PC-9 (cell line): ENCODE results near the gene CACNB4. TPM values are rescaled to one million over a fixed set of nuclear protein-coding genes. Genes with fewer than 3 reads are reported as not detected.

Experiments used
- BruUV-seq: library from RNA; stranded (reverse); fragments of 400-500 nt; replicated peaks from 2 replicates; lab custom pipeline; 2021; lab: Mats Ljungman, UMichigan
- CTCF ChIA-PET: fragments of 300-600 bp; sonication (Branson Sonifier 250); formaldehyde crosslinking; loops from one replicate; lab custom pipeline; 2022; ENCODE audit warnings: antibody characterized with exemption; lab: Charles Lee
- POLR2A ChIA-PET: fragments of 300-600 bp; sonication (Branson Sonifier 250); formaldehyde crosslinking; loops from one replicate; lab custom pipeline; 2022; ENCODE audit warnings: antibody characterized with exemption; ENCODE audit not compliant: unreplicated experiment; lab: Charles Lee
- DNase-seq, 2 experiments: peaks; one replicate each; pipeline versions ENCODE4 v3.0.0 to v3.0.0-alpha.2; 2015 to 2022; ENCODE audit warnings: mixed read lengths in 1 of 2
- H2AFZ ChIP-seq: fragments of 200-600 bp; sonication (generic); 2 replicates; pipeline ENCODE4 v1.8.1; 2017; ENCODE audit warnings: antibody characterized with exemption
- H3F3A ChIP-seq: fragments of 200-600 bp; sonication (generic); 2 replicates; pipeline ENCODE4 v1.8.1; 2017; ENCODE audit warnings: antibody characterized with exemption, mild to moderate bottlenecking, low read depth; ENCODE audit not compliant: insufficient read depth
- H3K27ac ChIP-seq: fragments of 200-600 bp; sonication (generic); 2 replicates; pipeline ENCODE4 v1.6.1; 2016; ENCODE audit warnings: mixed run types
- H3K27me3 ChIP-seq: fragments of 200-600 bp; sonication (generic); 2 replicates; pipeline ENCODE4 v1.6.1; 2016; ENCODE audit warnings: low read depth, mixed run types; ENCODE audit not compliant: insufficient read depth
- H3K36me3 ChIP-seq: fragments of 200-600 bp; sonication (generic); 2 replicates; pipeline ENCODE4 v1.6.1; 2016; ENCODE audit warnings: low read depth, mixed run types
- H3K4me1 ChIP-seq: fragments of 200-600 bp; sonication (generic); replicated peaks from 2 replicates; pipeline ENCODE4 v1.6.1; 2016; ENCODE audit warnings: mixed run types; ENCODE audit not compliant: insufficient read depth
- H3K4me2 ChIP-seq: fragments of 200-600 bp; sonication (generic); 2 replicates; pipeline ENCODE4 v1.6.1; 2017; ENCODE audit warnings: mixed run types
- H3K4me3 ChIP-seq: fragments of 200-600 bp; sonication (generic); 2 replicates; pipeline ENCODE4 v1.6.1; 2016; ENCODE audit warnings: mixed run types
- H3K79me2 ChIP-seq: fragments of 200-600 bp; sonication (generic); 2 replicates; pipeline ENCODE4 v1.6.1; 2017; ENCODE audit warnings: low read depth, mixed run types
- H3K9me2 ChIP-seq: fragments of 200-600 bp; sonication (generic); 2 replicates; pipeline ENCODE4 v1.8.1; 2017; ENCODE audit warnings: mild to moderate bottlenecking; ENCODE audit not compliant: insufficient read depth
- H3K9me3 ChIP-seq: fragments of 200-600 bp; sonication (generic); 2 replicates; pipeline ENCODE4 v1.8.1; 2016; ENCODE audit warnings: low read depth; ENCODE audit not compliant: insufficient read depth
- H4K20me1 ChIP-seq: fragments of 200-600 bp; sonication (generic); 2 replicates; pipeline ENCODE4 v1.8.1; 2017; ENCODE audit not compliant: insufficient read depth
- CTCF ChIP-seq: fragments of 200-600 bp; sonication (generic); conservative IDR thresholded peaks from 2 replicates; pipeline ENCODE4 v1.6.1; 2017; ENCODE audit warnings: mixed run types, antibody characterized with exemption, mild to moderate bottlenecking, moderate library complexity
- EZH2 ChIP-seq: fragments of 200-600 bp; sonication (generic); IDR thresholded peaks from 2 replicates; pipeline ENCODE4 v1.8.0; 2017; ENCODE audit warnings: antibody characterized with exemption, low read depth
- intact Hi-C: fragments of 100-400 bp; cut with micrococcal nuclease; formaldehyde crosslinking; loops from one replicate; pipeline ENCODE4 v1.10.0; 2022; ENCODE audit not compliant: unreplicated experiment
- total RNA-seq: library from RNA; stranded (reverse); gene quantifications from 2 replicates; pipeline ENCODE4 v1.2.3, GENCODE V29; 2021

CACNB4 gene
- total RNA-seq, 1 experiment from 2014 or later, result 0.98 TPM

DNA sequence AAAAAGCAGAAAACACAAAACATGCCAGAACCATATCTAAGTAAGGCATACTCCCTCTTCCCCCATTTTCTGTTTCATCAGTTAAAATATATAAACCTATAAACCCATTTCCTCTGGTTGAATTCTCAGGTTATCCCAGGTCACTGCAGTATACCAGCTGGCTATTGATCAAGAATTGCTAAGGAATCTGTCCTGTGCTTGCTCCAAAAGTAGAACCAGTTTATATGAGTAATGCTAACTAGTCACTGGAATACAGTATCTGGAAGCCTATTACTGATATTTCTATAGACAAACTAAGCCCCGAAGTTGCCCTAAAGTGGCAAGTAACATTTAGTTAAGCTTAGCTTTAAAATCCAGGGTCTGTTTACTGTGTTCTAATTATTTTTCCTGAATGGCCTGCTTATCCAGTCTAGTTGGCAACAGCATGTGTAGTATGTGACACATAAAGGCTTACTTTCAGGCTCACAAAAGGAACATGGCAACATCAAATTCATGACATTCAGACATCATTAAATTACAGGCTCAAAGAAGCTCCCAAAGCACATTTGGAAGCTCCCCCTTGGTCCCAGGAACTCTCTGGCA, 167.7 kb downstream of the CACNB4 start:
- BruUV-seq, result no TSS peak
- no peaks in the 10 kb centered on the region for H3K79me2 ChIP-seq
- ChIA-PET POLR2A (no interaction called here), CTCF (no interaction called here)
- no peak overlapping the region for H3K4me2 ChIP-seq
- peaks cover 7% of the 10 kb centered on the region; the same call in 1 of the 2 replicates for H3K4me1 ChIP-seq
- no peaks in the 10 kb centered on the region for H3K36me3 ChIP-seq
- no peaks in the 10 kb centered on the region for H4K20me1 ChIP-seq
- H3K27ac ChIP-seq, result no peak overlapping the region
- no peak for DNase-seq
- intact Hi-C loops, result no loop called here
- no peak for TF ChIP-seq EZH2
- no peak for TF ChIP-seq CTCF
- H2AFZ ChIP-seq, result no peak overlapping the region
- 0 out of 2 replicates have a peak, but pooled peaks cover 5% of the 10 kb centered on the region for H3K27me3 ChIP-seq
- H3K9me3 ChIP-seq, result no peaks in the 10 kb centered on the region
- H3F3A ChIP-seq, result peaks cover 7% of the 10 kb centered on the region; the same call in 1 of the 2 replicates
- no peak overlapping the region for H3K4me3 ChIP-seq
- no peaks in the 10 kb centered on the region for H3K9me2 ChIP-seq

DNA sequence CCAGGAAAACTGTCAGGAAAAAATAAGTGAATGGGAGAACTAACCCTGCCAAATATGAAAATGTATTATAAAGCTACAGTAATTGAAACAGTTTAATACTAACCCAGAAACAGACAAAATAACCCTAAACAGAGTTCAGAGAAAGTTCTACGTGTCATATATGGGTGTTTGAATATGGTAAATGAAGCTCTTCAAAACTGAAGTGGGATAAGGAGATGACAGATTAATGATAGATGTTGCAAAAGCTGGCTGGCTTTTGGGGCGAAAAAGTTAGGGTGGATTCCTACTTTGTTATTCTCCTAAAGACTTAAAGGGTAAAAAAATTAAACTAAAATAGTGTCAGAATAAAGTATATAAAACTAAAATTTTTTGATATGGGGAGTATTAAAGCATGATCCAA, 168.8 kb downstream of the CACNB4 start:
- no TSS peak for BruUV-seq
- no peak overlapping the region for H2AFZ ChIP-seq
- ChIA-PET POLR2A (no interaction called here), CTCF (no interaction called here)
- H3K9me3 ChIP-seq, result no peaks in the 10 kb centered on the region
- H3K4me1 ChIP-seq, result peaks cover 7% of the 10 kb centered on the region; the same call in 1 of the 2 replicates
- H3K27ac ChIP-seq, result no peak overlapping the region
- no peaks in the 10 kb centered on the region for H3K27me3 ChIP-seq
- TF ChIP-seq EZH2, result no peak
- TF ChIP-seq CTCF, result no peak
- intact Hi-C loops, result no loop called here
- no peak overlapping the region for H3K4me3 ChIP-seq
- H3K36me3 ChIP-seq, result no peaks in the 10 kb centered on the region
- no peaks in the 10 kb centered on the region for H3K9me2 ChIP-seq
- H3K79me2 ChIP-seq, result no peaks in the 10 kb centered on the region
- H3K4me2 ChIP-seq, result no peak overlapping the region
- no peak for DNase-seq
- peaks cover 7% of the 10 kb centered on the region; the same call in 1 of the 2 replicates for H3F3A ChIP-seq
- no peaks in the 10 kb centered on the region for H4K20me1 ChIP-seq

GRCh38 chr2:151928380-151928779, 170.5 kb downstream of the CACNB4 start:
- peaks cover 7% of the 10 kb centered on the region; the same call in 1 of the 2 replicates for H3K4me1 ChIP-seq
- no peaks in the 10 kb centered on the region for H3K79me2 ChIP-seq
- H3K27me3 ChIP-seq, result no peaks in the 10 kb centered on the region
- BruUV-seq, result no TSS peak
- POLR2A ChIA-PET, result no interaction called here
- H3F3A ChIP-seq, result peaks cover 7% of the 10 kb centered on the region; the same call in 1 of the 2 replicates
- no peak overlapping the region for H3K4me3 ChIP-seq
- no peaks in the 10 kb centered on the region for H3K36me3 ChIP-seq
- TF ChIP-seq CTCF, result no peak
- TF ChIP-seq EZH2, result no peak
- CTCF ChIA-PET, result no interaction called here
- peak overlapping the region; percentile 43 for H3K4me2 ChIP-seq
- intact Hi-C loops, result no loop called here
- peak in 1 of 2 experiments; percentile 87 for DNase-seq
- no peaks in the 10 kb centered on the region for H3K9me3 ChIP-seq
- no peak overlapping the region for H2AFZ ChIP-seq
- H3K27ac ChIP-seq, result peak overlapping the region; percentile 48
- H4K20me1 ChIP-seq, result no peaks in the 10 kb centered on the region
- no peaks in the 10 kb centered on the region for H3K9me2 ChIP-seq
